Measurements from ENCODE around the gene TTC6.

The TTC6 gene

DNA sequence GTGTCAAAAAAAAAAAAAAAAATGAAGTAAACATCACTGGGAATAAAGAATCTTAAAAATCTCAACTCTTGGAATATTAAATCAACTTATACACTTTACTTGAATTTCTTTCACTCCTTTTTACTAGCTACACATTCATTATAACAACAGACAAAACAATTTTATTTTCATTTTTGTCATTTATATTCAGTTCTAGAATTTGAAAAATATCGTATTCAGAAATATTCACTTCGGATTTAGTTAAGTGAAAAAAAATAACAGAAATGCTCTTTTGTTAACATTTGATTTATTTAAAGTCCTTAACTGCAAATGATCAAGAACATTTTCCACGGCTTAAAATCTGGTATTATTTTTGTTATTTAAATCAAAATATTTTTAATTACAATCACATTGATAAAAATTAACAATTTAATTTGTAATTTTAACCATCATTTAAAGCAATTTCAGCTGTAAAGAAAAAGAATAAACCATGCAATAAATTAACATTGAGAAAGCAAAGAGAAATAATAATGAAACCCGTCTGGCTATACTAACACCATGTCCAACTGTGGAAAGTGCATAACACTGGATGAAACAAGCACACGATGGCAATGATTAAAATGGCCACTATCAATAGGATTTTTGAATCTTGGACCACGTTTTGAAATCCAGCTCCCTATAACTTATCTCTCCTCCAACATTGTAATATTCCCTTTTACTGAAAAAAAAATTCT lies 5.6 kb upstream of the TTC6 start:
- no peak for TF ChIP-seq GATA2 (IDR thresholded peaks at IDR 0.05; ENCODE audit: low read depth, low read length)
- TF ChIP-seq GATA3 (IDR thresholded peaks at IDR 0.05; ENCODE audit: low read depth, low read length): no peak

DNA sequence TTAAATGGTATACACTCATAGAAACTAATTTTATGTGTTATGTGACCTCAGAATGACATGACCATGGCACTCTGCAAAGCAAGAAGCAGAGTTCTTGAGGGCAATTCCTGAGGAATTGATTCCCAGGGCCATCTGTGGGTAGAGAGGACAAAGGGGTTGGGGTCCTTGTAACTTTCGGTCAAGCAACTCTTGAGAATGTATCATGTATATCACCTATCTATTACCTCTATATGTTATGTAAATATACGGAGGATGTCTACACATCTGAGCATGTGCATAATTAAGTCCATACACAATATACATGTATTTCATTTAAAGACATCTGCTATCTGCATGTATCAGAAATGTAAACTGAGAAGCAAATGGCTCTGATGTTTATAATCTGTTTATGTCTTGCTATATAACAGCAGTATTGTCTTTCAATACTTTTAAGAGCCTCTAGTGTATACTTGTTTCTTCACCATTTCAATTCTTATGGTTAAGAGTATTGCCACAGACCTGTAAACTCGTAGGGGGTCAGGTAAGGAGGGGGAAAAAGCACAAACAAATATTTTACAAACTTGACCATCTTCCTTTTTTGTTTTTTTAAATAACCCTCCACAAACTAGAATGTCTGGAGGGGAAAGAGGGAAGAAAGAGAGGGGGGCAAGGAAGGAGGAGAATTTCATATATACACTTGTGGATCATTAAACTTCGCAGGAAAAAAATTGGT lies 4.8 kb upstream of the TTC6 start:
- TF ChIP-seq GATA2 (IDR thresholded peaks at IDR 0.05; ENCODE audit: low read depth, low read length) (no peak), GATA3 (IDR thresholded peaks at IDR 0.05; ENCODE audit: low read depth, low read length) (no peak)

DNA sequence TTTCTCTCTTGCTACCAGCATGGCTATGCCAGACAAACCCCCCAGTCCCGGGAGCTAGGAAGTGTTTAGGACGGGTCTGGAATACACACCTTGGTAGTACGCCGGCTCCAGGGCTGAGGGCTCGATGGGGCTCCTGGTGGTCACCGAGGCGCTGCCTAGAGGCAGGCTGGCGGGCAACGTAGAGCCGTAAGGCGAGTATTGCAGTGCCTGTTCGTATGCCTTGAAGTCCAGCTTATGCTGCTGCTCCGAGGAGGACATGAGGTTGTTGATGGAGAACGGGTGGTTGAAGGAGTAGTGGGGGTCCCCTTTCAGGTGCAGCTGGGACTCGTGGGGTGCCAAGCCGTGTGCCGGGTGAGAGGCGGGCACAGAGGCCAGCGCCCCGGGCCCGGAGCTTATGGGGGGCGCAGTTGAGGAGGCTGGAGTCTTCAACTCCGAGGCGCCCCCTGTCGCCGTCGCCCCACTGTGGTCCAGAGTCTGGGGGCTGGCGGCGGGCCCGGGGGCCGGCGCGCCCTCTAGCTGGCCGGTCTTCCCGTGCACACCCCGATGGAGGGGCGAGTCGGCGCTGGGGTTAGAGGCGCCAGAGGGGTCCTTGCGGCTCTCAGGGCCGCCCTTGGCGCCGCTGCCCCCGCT lies 4.0 kb upstream of the TTC6 start:
- TF ChIP-seq GATA3 (IDR thresholded peaks at IDR 0.05; ENCODE audit: low read depth, low read length) (no peak), GATA2 (IDR thresholded peaks at IDR 0.05; ENCODE audit: low read depth, low read length) (no peak)

- TF ChIP-seq GATA2 (IDR thresholded peaks at IDR 0.05; ENCODE audit: low read depth, low read length) (no peak), GATA3 (IDR thresholded peaks at IDR 0.05; ENCODE audit: low read depth, low read length) (no peak)
Measured at GRCh38 chr14:37591941-37592481, 3.4 kb upstream of the TTC6 start.

DNA sequence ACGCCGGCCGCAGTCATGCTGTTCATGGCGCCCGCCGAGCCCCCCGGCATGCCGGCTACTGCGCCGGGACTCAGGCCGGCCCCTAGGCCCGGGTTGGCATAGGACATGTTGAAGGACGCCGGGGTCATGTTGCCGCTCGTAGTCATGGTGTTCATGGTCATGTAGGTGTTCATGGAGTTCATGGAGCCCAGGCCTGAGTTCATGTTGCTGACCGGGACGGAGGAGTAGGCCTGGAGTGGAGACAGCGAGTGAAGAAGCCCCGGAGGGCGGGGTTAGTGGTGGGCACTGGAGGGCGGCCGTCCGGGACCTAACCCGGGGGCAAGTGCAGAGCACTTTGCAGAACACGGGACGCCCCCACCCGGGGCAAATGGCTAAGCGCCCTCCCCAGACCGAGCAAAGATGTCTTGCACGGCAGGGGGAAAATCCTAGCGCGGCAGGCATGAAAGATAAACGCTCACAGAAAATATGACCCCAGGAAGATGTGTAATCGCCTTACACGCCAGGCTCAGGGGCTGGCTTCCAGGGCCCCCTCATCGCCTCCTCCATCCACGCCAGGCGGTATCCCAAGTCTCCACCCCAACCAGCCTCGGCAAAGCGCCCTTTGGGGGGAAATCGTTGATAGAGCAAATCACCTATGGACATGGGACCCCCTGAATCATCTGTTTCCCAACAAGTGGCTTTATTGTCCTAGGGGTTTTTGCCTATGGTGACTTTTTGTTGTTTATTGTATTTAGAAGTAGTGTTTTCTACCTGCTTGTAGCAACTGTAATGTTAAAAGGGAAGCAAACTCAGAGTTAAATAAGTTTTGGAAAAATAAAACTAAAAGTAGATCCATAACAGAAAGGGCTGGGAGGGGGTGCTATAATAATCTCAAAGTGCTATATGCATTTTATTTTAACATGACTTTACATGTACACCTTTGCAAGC lies 2.7 kb upstream of the TTC6 start:
- TF ChIP-seq GATA2 (IDR thresholded peaks at IDR 0.05; ENCODE audit: low read depth, low read length) (no peak), GATA3 (IDR thresholded peaks at IDR 0.05; ENCODE audit: low read depth, low read length) (no peak)

DNA sequence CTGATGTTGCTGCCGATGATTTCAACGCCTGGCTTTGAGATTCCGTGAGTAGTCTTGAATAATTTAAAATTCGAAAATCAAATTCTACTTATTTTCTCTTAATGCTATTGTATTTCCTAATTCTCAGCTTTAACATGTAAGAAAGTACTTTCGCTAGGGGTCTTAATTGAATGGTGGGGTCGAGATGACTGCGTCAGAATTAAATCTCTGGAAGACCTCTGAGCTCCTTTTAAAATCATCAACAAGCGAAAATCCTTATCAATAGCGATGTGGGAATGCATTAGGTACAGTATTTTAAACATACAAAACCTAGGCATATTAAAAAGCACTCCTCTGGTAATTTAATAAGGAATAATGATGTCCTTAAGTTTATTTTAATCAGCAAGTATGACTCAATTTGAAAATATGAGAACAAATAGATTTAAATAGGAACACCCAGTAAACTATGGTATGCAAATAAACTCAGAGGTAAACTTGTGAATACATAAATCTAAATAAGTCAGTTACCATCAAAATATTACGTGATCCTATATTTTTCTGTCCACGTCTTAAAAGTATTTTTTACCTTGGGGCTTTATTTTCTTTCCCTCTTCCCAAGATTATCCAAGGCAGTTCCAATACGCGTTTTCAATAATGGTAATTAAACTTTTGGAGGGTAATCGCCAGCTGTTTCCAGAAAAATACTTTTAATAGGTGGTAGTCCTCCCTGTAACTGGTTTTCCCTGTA lies 1.8 kb upstream of the TTC6 start:
- no peak for TF ChIP-seq GATA3 (IDR thresholded peaks at IDR 0.05; ENCODE audit: low read depth, low read length)
- TF ChIP-seq GATA2 (IDR thresholded peaks at IDR 0.05; ENCODE audit: low read depth, low read length): no peak

- TF ChIP-seq GATA3 (IDR thresholded peaks at IDR 0.05; ENCODE audit: low read depth, low read length) (no peak), GATA2 (IDR thresholded peaks at IDR 0.05; ENCODE audit: low read depth, low read length) (no peak)
Measured at GRCh38 chr14:37594238-37594970, 1.0 kb upstream of the TTC6 start.

- TF ChIP-seq GATA3 (IDR thresholded peaks at IDR 0.05; ENCODE audit: low read depth, low read length) (no peak), GATA2 (IDR thresholded peaks at IDR 0.05; ENCODE audit: low read depth, low read length) (no peak)
Measured at GRCh38 chr14:37595809-37596621, 586 bp downstream of the TTC6 start.

DNA sequence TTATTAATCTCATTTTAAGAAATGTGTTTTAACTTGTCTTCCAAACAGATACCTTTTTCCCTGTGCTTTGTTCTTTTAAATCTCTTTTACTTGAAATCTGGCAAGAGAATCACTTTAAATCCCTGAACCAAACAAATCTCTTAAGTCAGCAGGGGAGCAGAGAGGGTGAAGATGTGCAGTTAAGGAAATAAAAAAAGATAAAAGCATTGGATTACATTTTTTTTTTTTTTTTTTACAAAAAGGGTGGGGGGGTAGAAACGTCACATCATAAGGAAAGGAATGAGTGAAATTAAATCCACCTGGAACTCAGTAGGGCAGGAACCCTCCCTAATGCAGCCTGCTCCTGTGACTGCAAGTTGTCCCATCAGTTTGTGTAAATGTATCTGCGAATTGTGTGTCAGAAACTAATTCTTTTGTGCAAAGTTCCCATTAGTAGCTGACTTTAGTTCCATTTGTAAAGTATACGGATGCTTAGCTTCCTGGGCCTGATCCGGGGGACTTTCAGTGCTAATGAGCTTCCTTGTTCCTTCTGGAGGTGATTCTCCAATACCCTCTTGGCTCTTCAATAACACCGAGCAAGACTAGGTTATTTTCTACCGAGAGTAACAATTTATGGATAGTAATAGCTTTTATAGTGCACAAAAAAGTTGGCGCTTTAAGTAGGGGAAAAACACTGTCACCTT lies 1.5 kb downstream of the TTC6 start:
- no peak for TF ChIP-seq GATA2 (IDR thresholded peaks at IDR 0.05; ENCODE audit: low read depth, low read length)
- no peak for TF ChIP-seq GATA3 (IDR thresholded peaks at IDR 0.05; ENCODE audit: low read depth, low read length)

DNA sequence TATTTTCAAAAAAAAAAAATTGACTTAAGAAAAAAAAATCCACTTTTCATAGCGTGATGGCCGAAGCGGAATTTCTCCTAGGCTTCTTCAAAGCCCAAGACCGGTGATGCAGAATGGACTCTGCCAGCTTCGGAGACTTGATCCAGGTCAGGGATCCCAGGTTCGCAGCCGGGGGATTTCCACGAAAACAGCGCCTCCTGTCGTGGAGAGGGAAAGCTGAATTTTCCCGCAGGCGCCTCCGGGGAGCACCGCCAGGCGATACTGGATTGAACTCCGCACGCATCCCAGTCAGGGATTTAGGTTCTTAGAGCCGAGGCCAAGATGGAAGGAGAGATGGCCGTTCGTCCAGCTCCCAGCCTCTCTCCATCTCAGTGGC lies 2.1 kb downstream of the TTC6 start:
- TF ChIP-seq GATA3 (IDR thresholded peaks at IDR 0.05; ENCODE audit: low read depth, low read length) (no peak), GATA2 (IDR thresholded peaks at IDR 0.05; ENCODE audit: low read depth, low read length) (no peak)

Data from SH-SY5Y (cell line).